H1 (cell line): ENCODE measurements around the gene TBX15. TPM values are rescaled to one million over a fixed set of nuclear protein-coding genes. Genes with fewer than 3 reads are reported as not detected.

Source experiments
- CTCF ChIA-PET: fragments of 300-600 bp; sonication (Branson Sonifier 250); formaldehyde crosslinking; loops from one replicate; lab custom pipeline; 2021; ENCODE audit not compliant: partially characterized antibody; lab: Charles Lee
- POLR2A ChIA-PET: fragments of 300-600 bp; sonication (Branson Sonifier 250); formaldehyde crosslinking; loops from one replicate; lab custom pipeline; 2021; ENCODE audit warnings: inconsistent platforms; ENCODE audit not compliant: partially characterized antibody; lab: Charles Lee
- DNase-seq, 2 experiments: peaks; one replicate each; pipeline versions ENCODE4 v3.0.0 to v3.0.0-alpha.2; 2010 to 2022; ENCODE audit warnings: low spot score in 2 of 2, low read depth in 1 of 2, mixed read lengths in 1 of 2
- FAIRE-seq: peaks from 2 replicates; lab custom pipeline; 2011; peaks lifted over from hg19 to GRCh38; lab: Jason Lieb, UNC
- H2AFZ ChIP-seq: 2 replicates; pipeline ENCODE4 v1.8.1; 2012; ENCODE audit warnings: low read length, inconsistent platforms
- H2AK5ac ChIP-seq: 2 replicates; pipeline ENCODE4 v1.6.1; 2013; ENCODE audit warnings: low read depth, low read length
- H2BK120ac ChIP-seq: replicated peaks from 2 replicates; pipeline ENCODE3; 2013; ENCODE audit warnings: low read depth, low read length, inconsistent platforms
- H2BK12ac ChIP-seq: 2 replicates; pipeline ENCODE4 v1.6.1; 2013; ENCODE audit warnings: low read depth, low read length
- H2BK15ac ChIP-seq: 2 replicates; pipeline ENCODE4 v1.6.1; 2013; ENCODE audit warnings: low read length
- H2BK20ac ChIP-seq: 2 replicates; pipeline ENCODE4 v1.6.1; 2013; ENCODE audit warnings: low read length
- H2BK5ac ChIP-seq: 2 replicates; pipeline ENCODE4 v1.6.1; 2013; ENCODE audit warnings: low read depth, low read length
- H3K14ac ChIP-seq: 2 replicates; pipeline ENCODE4 v1.6.1; 2013; ENCODE audit warnings: inconsistent platforms; ENCODE audit not compliant: insufficient read length
- H3K18ac ChIP-seq: 2 replicates; pipeline ENCODE4 v1.6.1; 2013; ENCODE audit warnings: low read length; ENCODE audit errors: extremely low read depth
- H3K23ac ChIP-seq: 2 replicates; pipeline ENCODE4 v1.6.1; 2013; ENCODE audit warnings: inconsistent platforms; ENCODE audit not compliant: insufficient read length
- H3K23me2 ChIP-seq: 2 replicates; pipeline ENCODE4 v1.6.1; 2013; ENCODE audit warnings: low read depth, low read length
- H3K27ac ChIP-seq: 2 replicates; pipeline ENCODE4 v1.6.1; 2011; ENCODE audit warnings: low read depth, low read length, inconsistent platforms
- H3K27me3 ChIP-seq, 4 experiments: replicated peaks in 1 of 4; 1 replicate in 1 of 4; 2 replicates in 3 of 4; pipeline versions ENCODE4 v1.6.1 to v1.8.1; 2011 to 2013; ENCODE audit warnings: low read length in 3 of 4, mild to moderate bottlenecking in 3 of 4, inconsistent platforms in 2 of 4, mixed read lengths in 2 of 4, moderate library complexity in 1 of 4; ENCODE audit not compliant: control insufficient read depth in 3 of 4, insufficient read depth in 3 of 4; ENCODE audit errors: extremely low read depth in 1 of 4
- H3K36me3 ChIP-seq, 4 experiments: 2 replicates each; pipeline versions ENCODE4 v1.6.1 to v1.8.1; 2011 to 2013; ENCODE audit warnings: mild to moderate bottlenecking in 4 of 4, low read length in 3 of 4, moderate library complexity in 2 of 4, control low read depth in 1 of 4, inconsistent platforms in 1 of 4; ENCODE audit not compliant: insufficient read depth in 4 of 4, control insufficient read depth in 2 of 4
- H3K4ac ChIP-seq: replicated peaks from 2 replicates; pipeline ENCODE3; 2013; ENCODE audit warnings: low read length, low read depth, mixed read lengths, inconsistent platforms; ENCODE audit not compliant: insufficient read length
- H3K4me1 ChIP-seq, 4 experiments: replicated peaks in 1 of 4; 1 replicate in 1 of 4; 2 replicates in 3 of 4; pipeline versions ENCODE4 v1.6.1 to v1.8.1; 2011 to 2013; ENCODE audit warnings: low read length in 3 of 4, inconsistent platforms in 2 of 4, mixed read lengths in 1 of 4; ENCODE audit not compliant: insufficient read depth in 4 of 4, control insufficient read depth in 3 of 4
- H3K4me2 ChIP-seq, 2 experiments: 2 replicates each; pipeline versions ENCODE4 v1.6.1 to v1.8.1; 2011 to 2013; ENCODE audit warnings: low read depth in 2 of 2, low read length in 2 of 2, control low read depth in 1 of 2, inconsistent platforms in 1 of 2, mild to moderate bottlenecking in 1 of 2; ENCODE audit not compliant: insufficient read depth in 1 of 2
- H3K4me3 ChIP-seq, 4 experiments: fragments of 200-600, 300-600 bp in 1 of 4; sonication (generic), shearing (Covaris generic), sonication (Bioruptor Twin) in 1 of 4; 2 replicates each; pipeline versions ENCODE4 v1.5.1 to v1.8.1; 2011 to 2016; ENCODE audit warnings: low read length in 4 of 4, low read depth in 3 of 4, control low read depth in 2 of 4, inconsistent platforms in 2 of 4, mild to moderate bottlenecking in 2 of 4, mixed read lengths in 1 of 4, moderate library complexity in 1 of 4; ENCODE audit not compliant: insufficient read depth in 2 of 4; ENCODE audit errors: extremely low read depth in 1 of 4
- H3K56ac ChIP-seq: replicated peaks from 2 replicates; pipeline ENCODE3; 2013; ENCODE audit warnings: low read depth, mild to moderate bottlenecking, mixed read lengths, low read length, inconsistent platforms; ENCODE audit not compliant: insufficient read length
- H3K79me1 ChIP-seq: 2 replicates; pipeline ENCODE4 v1.6.1; 2013; ENCODE audit warnings: low read depth, low read length, control low read depth
- H3K79me2 ChIP-seq, 2 experiments: 2 replicates each; pipeline versions ENCODE4 v1.6.1 to v1.8.1; 2012 to 2013; ENCODE audit warnings: low read length in 2 of 2, mild to moderate bottlenecking in 2 of 2, inconsistent platforms in 1 of 2; ENCODE audit not compliant: insufficient read depth in 2 of 2, control insufficient read depth in 1 of 2
- H3K9ac ChIP-seq, 4 experiments: replicated peaks in 1 of 4; 1 replicate in 1 of 4; 2 replicates in 3 of 4; pipeline versions ENCODE4 v1.6.1 to v1.8.1; 2011 to 2013; ENCODE audit warnings: low read depth in 3 of 4, low read length in 3 of 4, control low read depth in 2 of 4, mild to moderate bottlenecking in 2 of 4, moderate library complexity in 2 of 4, inconsistent platforms in 1 of 4; ENCODE audit errors: extremely low read depth in 1 of 4
- H3K9me3 ChIP-seq, 2 experiments: 2 replicates each; pipeline versions ENCODE4 v1.6.1 to v1.8.1; 2012 to 2013; ENCODE audit warnings: mild to moderate bottlenecking in 2 of 2, moderate library complexity in 2 of 2, control low read depth in 1 of 2, inconsistent platforms in 1 of 2, low read depth in 1 of 2, low read length in 1 of 2, mixed read lengths in 1 of 2; ENCODE audit not compliant: insufficient read depth in 2 of 2
- H4K20me1 ChIP-seq, 2 experiments: replicated peaks in 1 of 2; 2 replicates each; pipeline versions ENCODE3 to v1.8.1; 2011 to 2013; ENCODE audit warnings: inconsistent platforms in 2 of 2, low read length in 2 of 2, mild to moderate bottlenecking in 1 of 2; ENCODE audit not compliant: insufficient read depth in 2 of 2, control insufficient read depth in 1 of 2
- H4K5ac ChIP-seq: 2 replicates; pipeline ENCODE4 v1.6.1; 2013; ENCODE audit warnings: low read length, low read depth, mixed read lengths, inconsistent platforms; ENCODE audit not compliant: insufficient read length
- H4K8ac ChIP-seq: 2 replicates; pipeline ENCODE4 v1.8.0; 2013; ENCODE audit warnings: mild to moderate bottlenecking, moderate library complexity, low read length, inconsistent platforms; ENCODE audit not compliant: insufficient read depth; ENCODE audit errors: extremely low read depth
- H4K91ac ChIP-seq: replicated peaks from 2 replicates; pipeline ENCODE3; 2013; ENCODE audit warnings: low read length, mixed read lengths, inconsistent platforms; ENCODE audit not compliant: insufficient read length
- ASH2L ChIP-seq: fragments of 200-600, 300-600 bp; sonication (generic); IDR thresholded peaks from one replicate; pipeline ENCODE4 v1.7.1; 2017; ENCODE audit warnings: low read length
- KDM4A ChIP-seq: IDR thresholded peaks from one replicate; pipeline ENCODE4 v1.7.1; 2012; ENCODE audit warnings: low read depth, mild to moderate bottlenecking, moderate library complexity, low read length, inconsistent platforms; ENCODE audit not compliant: severe bottlenecking
- KDM5A ChIP-seq: fragments of 200-600 bp; IDR thresholded peaks from 2 replicates; pipeline ENCODE4 v1.7.1; 2012; ENCODE audit warnings: mild to moderate bottlenecking, low read length, inconsistent platforms, mixed read lengths
- MAX ChIP-seq: IDR thresholded peaks from 2 replicates; pipeline ENCODE4 v1.6.1; 2012; ENCODE audit warnings: inconsistent platforms
- POLR2A ChIP-seq, 2 experiments: IDR thresholded peaks; 1 replicate in 1 of 2; 2 replicates in 1 of 2; pipeline ENCODE4 v1.6.1; 2011; ENCODE audit warnings: low read depth in 2 of 2, low read length in 2 of 2, mild to moderate bottlenecking in 2 of 2; ENCODE audit errors: control extremely low read depth in 1 of 2
- RNF2 ChIP-seq: fragments of 200-900, 300-1000 bp; sonication (generic); IDR thresholded peaks from 2 replicates; pipeline ENCODE4 v1.7.1; 2016; ENCODE audit warnings: borderline replicate concordance, low read depth, mild to moderate bottlenecking, antibody characterized with exemption, low read length; ENCODE audit not compliant: poor library complexity, severe bottlenecking; ENCODE audit errors: missing control alignments
- SP1 ChIP-seq: IDR thresholded peaks from 2 replicates; pipeline ENCODE4 v1.6.1; 2011; ENCODE audit warnings: low read depth, low read length
- TAF7 ChIP-seq: optimal IDR thresholded peaks from 2 replicates; pipeline ENCODE3; 2011; ENCODE audit warnings: low read depth, mild to moderate bottlenecking, inconsistent platforms, low read length, moderate library complexity, borderline replicate concordance
- WGBS, 2 experiments: shearing (Covaris generic) in 1 of 2; methylation state at CpG; one replicate each; pipeline versions ENCODE4 v1.1.6 to v1.1.7; 2013 to 2015; ENCODE audit warnings: low lambda C conversion rate in 2 of 2, mixed read lengths in 2 of 2, inconsistent platforms in 1 of 2, low coverage in 1 of 2, missing lambda C conversion rate in 1 of 2; ENCODE audit not compliant: insufficient replicate concordance in 2 of 2, insufficient coverage in 1 of 2, insufficient read length in 1 of 2; ENCODE audit errors: extremely low coverage in 1 of 2, missing lambda C conversion rate in 1 of 2; 5-methylcytosine and 5-hydroxymethylcytosine counted together
- long read RNA-seq, 2 experiments: library from RNA in 1 of 2; library from capped mRNA in 1 of 2; stranded (forward); transcript quantifications; one replicate each; pipeline ENCODE4 v2.0.0, GENCODE V29; 2021; ENCODE audit warnings: inconsistent platforms in 1 of 2
- polyA minus RNA-seq, 3 experiments: library from RNA; depleted of rRNA, polyadenylated mRNA; stranded (reverse); fragments of >200 nt; gene quantifications; 1 replicate in 2 of 3; 2 replicates in 1 of 3; pipeline ENCODE4 v1.2.3, GENCODE V29; 2011
- polyA plus RNA-seq, 7 experiments: library from polyadenylated mRNA; depleted of rRNA in 3 of 7; stranded (reverse) in 5 of 7; unstranded in 2 of 7; fragments of >200 nt in 5 of 7; fragments of 200-250 nt in 2 of 7; gene quantifications; 1 replicate in 5 of 7; 2 replicates in 1 of 7; 4 replicates in 1 of 7; pipeline versions ENCODE4 v1.2.1 to v1.2.3, GENCODE V29; 2011 to 2013; ENCODE audit warnings: missing spikeins in 2 of 7, mixed read lengths in 2 of 7
- total RNA-seq: library from RNA; stranded (reverse); fragmentation: NEBNext Ultra II Directional; extraction: Animal tissue kit (Norgen Biotek cat#: 25700); gene quantifications from 2 replicates; pipeline ENCODE4 v1.2.1, GENCODE V29; 2021

TBX15 gene
- total RNA-seq (0.24 and 0.42 TPM in 2 replicates), polyA plus RNA-seq (2011; rRNA removed) (0.09 and 0.14 TPM in 2 replicates), polyA minus RNA-seq (2011; rRNA and poly(A)+ RNA removed) (0.22 and 0.35 TPM in 2 replicates)
- polyA plus RNA-seq (2011; cell fraction: cytosol; rRNA removed) = 0.14 TPM
- 0.19 TPM for polyA plus RNA-seq (2011; cell fraction: nucleus; rRNA removed)
- 0.04 to 0.13 TPM (median 0.10 TPM) in 3 of 4 replicates, not detected in the other for polyA plus RNA-seq (2012, experiment 1 of 2)
- polyA plus RNA-seq (2012, experiment 2 of 2) = not detected
- 0.12 TPM for polyA plus RNA-seq (2013, experiment 1 of 2)
- polyA plus RNA-seq (2013, experiment 2 of 2) = 0.11 TPM
- not detected for polyA minus RNA-seq (2011; cell fraction: cytosol; rRNA and poly(A)+ RNA removed)
- polyA minus RNA-seq (2011; cell fraction: nucleus; rRNA and poly(A)+ RNA removed) = 0.40 TPM
- long read RNA-seq, experiment 1 = 0 reads
- long read RNA-seq, experiment 2 = 0 reads

GRCh38 chr1:118988186-118989005, at the start of gene TBX15:
Gene TBX15 (minus strand): TSS chr1:118988343. CDS start chr1:118987795, 548 bp downstream.
- WGBS, 2 experiments = 3% methylated on average over 21 of the region's 31 CpGs; no CpG with 5 or more reads in 1 of the 2 experiments
- peak in 1 of 2 experiments; percentile 79 for DNase-seq
- H3K9ac ChIP-seq = no peak within 1 kb of the TSS
- TF ChIP-seq MAX = peak; percentile 53
- no peak for TF ChIP-seq ASH2L
- TF ChIP-seq TAF7 = no peak
- no peak for TF ChIP-seq KDM4A
- TF ChIP-seq RNF2 = peak; percentile 55
- TF ChIP-seq SP1 = no peak
- TF ChIP-seq KDM5A = no peak
- no peak for TF ChIP-seq POLR2A (IDR thresholded peaks at IDR 0.05; ENCODE audit: control extremely low read depth in 1 of 2, low read depth in 2 of 2, low read length in 2 of 2)

More at GRCh38 chr1:118988186-118989005, at the start of gene TBX15:
- CTCF ChIA-PET = interaction anchor here (0.7 to 3.0 kb wide), 5 partner anchors 12 to 20 kb away, joined by 3 to 13 read pairs (median 11); no protein-coding TSS in a partner anchor
- Histone ChIP-seq H3K4ac (no peak within 1 kb of the TSS), H4K20me1 (peaks cover 6 to 15% of the 10 kb centered on the region in 2 experiments), H3K4me3 (peak within 1 kb of the TSS; percentile 27 to 60 (median 36); a peak in 7 of 8 replicates), H3K23me2 (peaks cover 9% of the 10 kb centered on the region; the same call in 1 of the 2 replicates), H4K91ac (no peak within 1 kb of the TSS), H2BK12ac (peak within 1 kb of the TSS; percentile 60; the same call in 1 of the 2 replicates), H2AK5ac (no peak within 1 kb of the TSS), H3K36me3 (peaks cover 0 to 2% (median 0%) of the 10 kb centered on the region in 4 experiments; a peak in 1 of 8 replicates), H3K27ac (no peak within 1 kb of the TSS), H3K27me3 (peaks cover 83 to 100% (median 100%) of the 10 kb centered on the region in 4 experiments), H3K79me1 (no peaks in the 10 kb centered on the region), H3K4me1 (peaks cover 13 to 58% (median 25%) of the 10 kb centered on the region in 4 experiments), H3K18ac (peak within 1 kb of the TSS; percentile 90), H3K4me2 (peak within 1 kb of the TSS; percentile 62 to 83), H2BK5ac (no peak within 1 kb of the TSS), H3K23ac (no peak within 1 kb of the TSS), H2AFZ (peak within 1 kb of the TSS; percentile 2; the same call in 1 of the 2 replicates), H2BK120ac (no peak within 1 kb of the TSS), H2BK15ac (no peak within 1 kb of the TSS; the same call in 1 of the 2 replicates), H3K56ac (no peak within 1 kb of the TSS), H2BK20ac (peak within 1 kb of the TSS; percentile 72; the same call in 1 of the 2 replicates), H3K9me3 (peaks cover 0 to 3% of the 10 kb centered on the region in 2 experiments; a peak in 1 of 4 replicates), H4K5ac (no peak within 1 kb of the TSS), H3K79me2 (no peaks in the 10 kb centered on the region), H4K8ac (no peak within 1 kb of the TSS; the same call in 1 of the 2 replicates), H3K14ac (no peak within 1 kb of the TSS)
- FAIRE-seq = no peak
- POLR2A ChIA-PET = interaction anchor here (0.8 kb wide), 2 partner anchors 10 to 288 kb away, joined by 3 to 5 read pairs; no protein-coding TSS in a partner anchor
